Pancreas (tissue), 10 donors: Measurements from ENCODE around the gene HTR3C. TPM values are rescaled to one million over a fixed set of nuclear protein-coding genes. Genes with fewer than 3 reads are reported as not detected.

ENCODE experiments used
- ATAC-seq, 4 donors: fragments of 200-7000 bp; cut with Tn5 transposase; one replicate each; pipeline versions ENCODE4 v1.8.0 to v1.9.1; 2020; ENCODE audit warnings: mild to moderate bottlenecking in 4 of 4, moderate library complexity in 4 of 4
- DNase-seq, 6 donors: peaks; one replicate each; pipeline ENCODE4 v3.0.0-alpha.2; 2020
- FAIRE-seq: peaks from 2 replicates; lab custom pipeline; 2012; peaks lifted over from hg19 to GRCh38; lab: Jason Lieb, UNC
- H3K27ac ChIP-seq, 4 donors: fragments of 200-600 bp; sonication (generic); 1 replicate in 3 of 4; 2 replicates in 1 of 4; pipeline versions ENCODE4 v1.5.0 to v1.8.0; 2020
- H3K27me3 ChIP-seq, 4 donors: fragments of 200-600 bp; one replicate each; pipeline ENCODE4 v1.8.0; 2021
- H3K36me3 ChIP-seq, 3 donors: fragments of 200-600 bp; sonication (generic) in 1 of 3; one replicate each; pipeline versions ENCODE4 v1.5.0 to v1.8.0; 2020 to 2021
- H3K4me1 ChIP-seq, 3 donors: fragments of 200-600 bp; one replicate each; pipeline ENCODE4 v1.8.0; 2021
- H3K4me3 ChIP-seq, 4 donors: fragments of 200-600 bp; sonication (generic) in 2 of 4; one replicate each; pipeline versions ENCODE4 v1.5.0 to v1.8.0; 2020 to 2021
- H3K9me3 ChIP-seq, 4 donors: fragments of 200-600 bp; one replicate each; pipeline ENCODE4 v1.8.0; 2021
- CTCF ChIP-seq, 4 donors: fragments of 200-600 bp; sonication (generic) in 3 of 4; IDR thresholded peaks; one replicate each; pipeline versions ENCODE4 v1.5.0 to v1.8.0; 2021; ENCODE audit warnings: antibody characterized with exemption in 4 of 4
- WGBS, 2 donors: extraction: QIAGEN DNeasy Blood & Tissue Kit; methylation state at CpG; one replicate each; pipeline ENCODE4 v1.1.7; 2013; 5-methylcytosine and 5-hydroxymethylcytosine counted together
- intact Hi-C, 3 donors: fragments of 100-400 bp; cut with DNase I; formaldehyde crosslinking; loops; one replicate each; pipeline versions ENCODE4 v1.11.1 to v1.14.2; 2022
- polyA plus RNA-seq, 2 donors: library from polyadenylated mRNA; stranded (reverse); fragments of 200-250 nt; gene quantifications; one replicate each; pipeline ENCODE4 v1.2.3, GENCODE V29; 2013
- total RNA-seq, 6 donors: library from RNA; stranded (reverse); fragmentation: NEBNext Ultra II Directional in 4 of 6; extraction: Animal tissue kit (Norgen Biotek cat#: 25700) in 4 of 6; gene quantifications; one replicate each; pipeline versions ENCODE4 v1.2.1 to v1.2.4, GENCODE V29; 2021 to 2023
- donor health status: healthy with polysubstance abuse.
- donor health status: DM: no; HTN: no; CAD: no; lungs with moderate emphysema.
- donor health status: DM: no; HTN: no; CAD: no.
- donor health status: control.
- donor health status: control.
- donor health status: Bipolar disorder and iron deficiency.
- donor health status: DM: yes; HTN: yes; CAD: no.
- donor health status: DM: no; HTN: no; CAD: no.
- donor health status: DM: no; HTN: no; CAD: no.
- donor health status: DM: yes; HTN: yes; CAD: no.

HTR3C gene
- total and polyA plus RNA-seq, 8 donors: 0.09 TPM; not detected in 7

GRCh38 chr3:184082465-184082864, 29.6 kb downstream of the HTR3C start:
- H3K4me1 ChIP-seq: no peaks in the 10 kb centered on the region
- ATAC-seq (no peak), DNase-seq (no peak), FAIRE-seq (no peak)
- TF ChIP-seq CTCF (IDR thresholded peaks at IDR 0.05): no peak
- no peak overlapping the region for H3K4me3 ChIP-seq
- WGBS, 2 donors: 48 to 53% methylated on average over 2 of the region's 2 CpGs
- H3K27ac ChIP-seq: no peak overlapping the region
- intact Hi-C loops: no loop called here
- no peaks in the 10 kb centered on the region for H3K27me3 ChIP-seq
- no peaks in the 10 kb centered on the region for H3K36me3 ChIP-seq
- H3K9me3 ChIP-seq: no peaks in the 10 kb centered on the region

DNA sequence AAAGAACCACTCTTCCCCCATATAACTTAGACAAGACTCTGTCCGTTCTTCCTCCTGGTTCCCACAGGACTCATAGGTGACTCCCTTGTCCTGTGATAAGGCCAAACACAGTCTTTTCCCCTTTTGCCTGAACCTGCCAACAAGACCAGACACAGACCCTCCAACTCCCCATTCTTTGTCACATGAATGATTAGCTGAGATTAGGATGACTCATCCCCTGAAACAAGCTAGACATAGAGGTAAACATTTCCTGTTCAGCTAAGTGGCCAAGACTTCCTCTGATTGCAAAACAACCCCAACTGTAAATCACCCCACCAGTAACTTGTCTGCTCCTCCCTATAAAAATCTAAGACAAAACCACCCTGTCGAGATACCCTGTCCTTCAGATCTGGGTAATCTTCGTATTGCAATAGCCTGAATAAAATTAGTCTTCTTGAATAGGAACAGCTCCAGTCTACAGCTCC, 32.6 kb downstream of the HTR3C start:
- no peak for TF ChIP-seq CTCF (IDR thresholded peaks at IDR 0.05)
- H3K9me3 ChIP-seq: no peaks in the 10 kb centered on the region
- H3K36me3 ChIP-seq: no peaks in the 10 kb centered on the region
- no peak for ATAC-seq
- no peaks in the 10 kb centered on the region for H3K4me1 ChIP-seq
- DNase-seq: no peak
- no peak for FAIRE-seq
- H3K27ac ChIP-seq: no peak overlapping the region
- H3K27me3 ChIP-seq: no peaks in the 10 kb centered on the region
- intact Hi-C loops: no loop called here
- H3K4me3 ChIP-seq: no peak overlapping the region
- 52 to 72% methylated on average over 3 of the region's 3 CpGs for WGBS, 2 donors

GRCh38 chr3:184092199-184092598, 39.4 kb downstream of the HTR3C start:
- 85 to 90% methylated on average over 3 of the region's 3 CpGs for WGBS, 2 donors
- Histone ChIP-seq H3K27ac (no peak overlapping the region), H3K36me3 (no peaks in the 10 kb centered on the region), H3K4me1 (no peaks in the 10 kb centered on the region), H3K9me3 (no peaks in the 10 kb centered on the region), H3K4me3 (no peak overlapping the region), H3K27me3 (no peaks in the 10 kb centered on the region)
- no peak for ATAC-seq
- DNase-seq: no peak
- no peak for TF ChIP-seq CTCF (IDR thresholded peaks at IDR 0.05)
- no peak for FAIRE-seq
- intact Hi-C loops: no loop called here

DNA sequence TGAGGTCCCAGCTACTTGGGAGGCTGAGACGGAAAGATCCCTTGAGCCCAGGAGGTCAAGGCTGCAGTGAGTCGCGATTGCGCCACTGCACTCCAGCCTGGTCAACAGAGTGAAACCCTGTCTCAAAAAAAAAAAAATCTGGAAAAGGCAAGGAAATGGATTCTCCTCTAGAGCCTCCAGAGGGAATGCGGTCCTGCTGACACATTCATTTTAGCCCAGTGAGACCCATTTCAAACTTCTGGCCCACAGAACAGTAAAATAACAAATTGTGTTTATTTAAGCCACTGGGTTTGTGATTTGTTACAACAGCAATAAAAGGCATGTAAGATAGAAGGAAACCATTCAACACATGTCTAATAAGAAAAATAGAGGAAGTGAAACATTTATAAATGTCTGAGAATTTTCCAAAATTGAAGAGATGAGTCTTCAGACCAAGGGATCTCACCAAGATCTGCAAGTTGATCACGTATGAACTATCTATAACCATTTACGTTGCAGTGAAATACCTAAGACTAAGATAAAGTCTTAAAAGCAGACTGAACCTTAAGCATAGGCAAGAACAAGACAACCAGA, 44.0 kb downstream of the HTR3C start, which contains the start of gene HTR3E:
HTR3E (plus strand) TSS at position 254 of the 573 bp plus-strand sequence. CDS start 466 bp downstream, outside the sequence.
- intact Hi-C loops: no loop called here
- H3K27me3 ChIP-seq: no peaks in the 10 kb centered on the region
- FAIRE-seq (no peak), ATAC-seq (no peak), DNase-seq (no peak)
- no peaks in the 10 kb centered on the region for H3K36me3 ChIP-seq
- H3K27ac ChIP-seq: no peak within 1 kb of the TSS
- no peaks in the 10 kb centered on the region for H3K9me3 ChIP-seq
- 78 to 89% methylated on average over 7 of the region's 7 CpGs for WGBS, 2 donors
- no peak within 1 kb of the TSS for H3K4me3 ChIP-seq
- no peaks in the 10 kb centered on the region for H3K4me1 ChIP-seq
- no peak for TF ChIP-seq CTCF (IDR thresholded peaks at IDR 0.05)

DNA sequence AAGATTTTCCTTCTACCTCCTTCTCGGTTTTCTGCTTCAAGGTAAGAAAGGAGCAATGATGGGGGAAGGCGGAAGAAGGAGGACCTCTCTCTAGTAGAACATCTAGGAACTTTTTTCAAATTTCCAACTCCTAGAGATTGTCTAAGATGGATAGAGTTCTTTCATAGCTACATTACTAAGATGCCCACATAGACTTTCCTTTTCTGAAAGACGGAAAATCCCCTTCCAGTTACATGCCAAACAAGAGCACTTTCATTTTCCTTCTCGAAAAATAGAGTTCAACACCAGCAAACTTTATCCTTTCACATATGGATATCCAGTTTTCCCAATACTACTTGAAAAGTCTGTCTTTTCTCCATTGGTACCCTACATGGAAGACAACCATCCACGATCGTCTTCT, 44.7 kb downstream of the HTR3C start:
- H3K4me3 ChIP-seq: no peak overlapping the region
- no peak overlapping the region for H3K27ac ChIP-seq
- H3K36me3 ChIP-seq: no peaks in the 10 kb centered on the region
- DNase-seq: no peak
- FAIRE-seq: no peak
- no peaks in the 10 kb centered on the region for H3K9me3 ChIP-seq
- no peak for ATAC-seq
- H3K4me1 ChIP-seq: no peaks in the 10 kb centered on the region
- WGBS, 2 donors: 67 to 76% methylated on average over 6 of the region's 6 CpGs
- H3K27me3 ChIP-seq: no peaks in the 10 kb centered on the region
- TF ChIP-seq CTCF (IDR thresholded peaks at IDR 0.05): no peak
- intact Hi-C loops: no loop called here
